Measurements from ENCODE around the gene WFDC1. TPM values are rescaled to one million over a fixed set of nuclear protein-coding genes. Genes with fewer than 3 reads are reported as not detected.

The WFDC1 gene
- total RNA-seq, 2 experiments from 2014 or later = not detected

DNA sequence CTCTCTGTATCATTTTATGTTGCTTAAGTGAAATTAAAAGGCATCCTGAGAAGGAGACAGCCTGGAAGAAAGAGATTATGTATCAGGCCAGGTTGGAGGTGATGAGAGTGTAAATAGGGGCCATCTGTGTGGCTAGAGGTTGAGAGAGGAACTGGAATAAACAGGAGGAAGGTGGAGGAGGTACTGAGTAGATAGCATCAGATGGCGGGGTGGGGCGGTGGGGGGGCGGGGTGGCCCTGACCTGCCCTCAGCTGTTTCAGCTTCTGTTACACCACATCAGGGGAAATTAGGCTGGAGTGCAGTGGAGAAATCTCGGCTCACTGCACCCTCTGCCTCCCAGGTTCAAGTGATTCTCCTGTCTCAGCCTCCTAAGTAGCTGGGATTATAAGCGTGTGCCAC lies 48.0 kb upstream of the WFDC1 start:
- no peak overlapping the region for H3K4me3 ChIP-seq (ENCODE audit: low read depth, low read length, poor library complexity, severe bottlenecking)
- H3K9me2 ChIP-seq (ENCODE audit: insufficient read depth, low read length) = no peaks in the 10 kb centered on the region
- H3K36me3 ChIP-seq (ENCODE audit: insufficient read depth, low read length) = no peaks in the 10 kb centered on the region
- no TSS peak for BruUV-seq (replicated peaks)
- H3K4me2 ChIP-seq (ENCODE audit: low read length) = no peak overlapping the region
- no peaks in the 10 kb centered on the region for H3K9me3 ChIP-seq (ENCODE audit: low read length)
- TF ChIP-seq EZH2phosphoT487 (IDR thresholded peaks at IDR 0.05; ENCODE audit: borderline replicate concordance, low read depth, low read length) = no peak
- TF ChIP-seq, protein P1, sequence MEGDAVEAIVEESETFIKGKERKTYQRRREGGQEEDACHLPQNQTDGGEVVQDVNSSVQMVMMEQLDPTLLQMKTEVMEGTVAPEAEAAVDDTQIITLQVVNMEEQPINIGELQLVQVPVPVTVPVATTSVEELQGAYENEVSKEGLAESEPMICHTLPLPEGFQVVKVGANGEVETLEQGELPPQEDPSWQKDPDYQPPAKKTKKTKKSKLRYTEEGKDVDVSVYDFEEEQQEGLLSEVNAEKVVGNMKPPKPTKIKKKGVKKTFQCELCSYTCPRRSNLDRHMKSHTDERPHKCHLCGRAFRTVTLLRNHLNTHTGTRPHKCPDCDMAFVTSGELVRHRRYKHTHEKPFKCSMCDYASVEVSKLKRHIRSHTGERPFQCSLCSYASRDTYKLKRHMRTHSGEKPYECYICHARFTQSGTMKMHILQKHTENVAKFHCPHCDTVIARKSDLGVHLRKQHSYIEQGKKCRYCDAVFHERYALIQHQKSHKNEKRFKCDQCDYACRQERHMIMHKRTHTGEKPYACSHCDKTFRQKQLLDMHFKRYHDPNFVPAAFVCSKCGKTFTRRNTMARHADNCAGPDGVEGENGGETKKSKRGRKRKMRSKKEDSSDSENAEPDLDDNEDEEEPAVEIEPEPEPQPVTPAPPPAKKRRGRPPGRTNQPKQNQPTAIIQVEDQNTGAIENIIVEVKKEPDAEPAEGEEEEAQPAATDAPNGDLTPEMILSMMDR (conservative IDR thresholded peaks at IDR 0.05; ENCODE audit: low read length) = no peak
- intact Hi-C loops (cut with micrococcal nuclease; ENCODE audit: unreplicated experiment) = no loop called here
- no peak overlapping the region for H2AFZ ChIP-seq (ENCODE audit: low read length)
- H3K4me1 ChIP-seq (ENCODE audit: insufficient read depth, low read length, poor library complexity, severe bottlenecking) = no peaks in the 10 kb centered on the region
- no peak overlapping the region for H3K27ac ChIP-seq (ENCODE audit: low read depth, low read length, poor library complexity, severe bottlenecking)
- no peak for DNase-seq (ENCODE audit: low spot score)
- H4K20me1 ChIP-seq (ENCODE audit: insufficient read depth, low read length) = no peaks in the 10 kb centered on the region
- POLR2A ChIA-PET = interaction anchor here (0.7 kb wide), 1 partner anchor 233 kb away, joined by 3 read pairs; no protein-coding TSS in a partner anchor
- no peaks in the 10 kb centered on the region for H3K79me2 ChIP-seq (ENCODE audit: insufficient read depth, low read depth, low read length)
- CTCF ChIA-PET (ENCODE audit: unreplicated experiment) = no interaction called here

DNA sequence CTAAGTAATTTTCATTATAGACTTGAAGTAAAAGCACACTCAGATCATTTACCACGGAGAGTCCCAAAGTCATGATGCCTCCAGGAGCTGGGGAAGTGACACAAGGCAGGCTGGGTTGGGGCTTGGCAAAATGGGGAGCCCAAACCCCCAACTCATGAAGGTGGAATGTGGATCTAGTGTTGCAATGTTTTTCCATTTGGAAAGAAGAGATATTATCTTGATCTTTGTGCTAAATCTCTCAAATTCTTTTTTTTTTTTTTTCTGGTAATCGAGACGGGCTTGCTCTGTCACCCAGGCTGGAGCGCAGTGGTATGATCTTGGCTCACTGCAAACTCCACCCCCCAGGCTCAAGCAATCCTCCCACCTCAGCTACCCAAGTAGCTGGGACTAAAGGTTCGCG lies 47.3 kb upstream of the WFDC1 start:
- Histone ChIP-seq H4K20me1 (ENCODE audit: insufficient read depth, low read length) (no peaks in the 10 kb centered on the region), H3K36me3 (ENCODE audit: insufficient read depth, low read length) (no peaks in the 10 kb centered on the region), H3K79me2 (ENCODE audit: insufficient read depth, low read depth, low read length) (no peaks in the 10 kb centered on the region), H3K4me3 (ENCODE audit: low read depth, low read length, poor library complexity, severe bottlenecking) (no peak overlapping the region), H3K4me1 (ENCODE audit: insufficient read depth, low read length, poor library complexity, severe bottlenecking) (no peaks in the 10 kb centered on the region), H3K9me3 (ENCODE audit: low read length) (no peaks in the 10 kb centered on the region), H2AFZ (ENCODE audit: low read length) (no peak overlapping the region), H3K9me2 (ENCODE audit: insufficient read depth, low read length) (no peaks in the 10 kb centered on the region), H3K4me2 (ENCODE audit: low read length) (no peak overlapping the region), H3K27ac (ENCODE audit: low read depth, low read length, poor library complexity, severe bottlenecking) (no peak overlapping the region)
- ChIA-PET POLR2A (interaction anchor here (0.7 kb wide), 1 partner anchor 233 kb away, joined by 3 read pairs; no protein-coding TSS in a partner anchor), CTCF (ENCODE audit: unreplicated experiment) (no interaction called here)
- no peak for DNase-seq (ENCODE audit: low spot score)
- no peak for TF ChIP-seq EZH2phosphoT487 (IDR thresholded peaks at IDR 0.05; ENCODE audit: borderline replicate concordance, low read depth, low read length)
- TF ChIP-seq, protein P1 (conservative IDR thresholded peaks at IDR 0.05; ENCODE audit: low read length) = no peak
- intact Hi-C loops (cut with micrococcal nuclease; ENCODE audit: unreplicated experiment) = no loop called here
- BruUV-seq (replicated peaks) = no TSS peak

DNA sequence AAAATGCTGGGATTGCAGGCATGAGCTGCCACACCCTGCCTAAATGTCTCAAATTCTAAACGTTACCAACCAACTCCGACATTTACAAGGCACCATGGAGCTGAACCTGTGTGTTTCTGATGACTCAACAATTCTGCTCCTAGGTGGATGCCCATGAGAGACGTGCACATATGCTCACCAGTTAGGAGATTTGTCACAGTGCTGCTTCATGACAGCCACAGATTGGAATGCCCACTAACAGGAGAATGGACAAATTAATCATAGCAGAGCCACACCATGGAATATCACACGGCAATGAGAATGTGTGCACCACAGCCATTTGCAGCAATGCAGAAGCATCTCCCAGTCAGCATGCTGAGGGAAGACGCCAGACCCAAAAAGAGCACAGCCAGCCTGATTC lies 46.8 kb upstream of the WFDC1 start:
- Histone ChIP-seq H3K9me2 (ENCODE audit: insufficient read depth, low read length) (no peaks in the 10 kb centered on the region), H3K4me3 (ENCODE audit: low read depth, low read length, poor library complexity, severe bottlenecking) (no peak overlapping the region), H3K4me2 (ENCODE audit: low read length) (no peak overlapping the region), H3K79me2 (ENCODE audit: insufficient read depth, low read depth, low read length) (no peaks in the 10 kb centered on the region), H4K20me1 (ENCODE audit: insufficient read depth, low read length) (no peaks in the 10 kb centered on the region), H3K9me3 (ENCODE audit: low read length) (no peaks in the 10 kb centered on the region), H3K27ac (ENCODE audit: low read depth, low read length, poor library complexity, severe bottlenecking) (no peak overlapping the region), H2AFZ (ENCODE audit: low read length) (no peak overlapping the region), H3K4me1 (ENCODE audit: insufficient read depth, low read length, poor library complexity, severe bottlenecking) (no peaks in the 10 kb centered on the region), H3K36me3 (ENCODE audit: insufficient read depth, low read length) (no peaks in the 10 kb centered on the region)
- intact Hi-C loops (cut with micrococcal nuclease; ENCODE audit: unreplicated experiment) = no loop called here
- DNase-seq (ENCODE audit: low spot score) = no peak
- no TSS peak for BruUV-seq (replicated peaks)
- ChIA-PET CTCF (ENCODE audit: unreplicated experiment) (no interaction called here), POLR2A (no interaction called here)
- TF ChIP-seq, protein P1 (conservative IDR thresholded peaks at IDR 0.05; ENCODE audit: low read length) = no peak
- TF ChIP-seq EZH2phosphoT487 (IDR thresholded peaks at IDR 0.05; ENCODE audit: borderline replicate concordance, low read depth, low read length) = no peak

Data from OCI-LY7 (cell line).